Endothelial cell of umbilical vein (primary cell): Measurements from ENCODE around the gene LHFPL4. TPM values are rescaled to one million over a fixed set of nuclear protein-coding genes. Genes with fewer than 3 reads are reported as not detected.

Source experiments
- BruUV-seq: library from RNA; stranded (reverse); fragments of 400-500 nt; replicated peaks from 2 replicates; lab custom pipeline; 2021; lab: Mats Ljungman, UMichigan
- CTCF ChIA-PET: fragments of 300-600, 350-600 bp; sonication (Branson Sonifier 250); formaldehyde crosslinking; loops from one replicate; lab custom pipeline; 2021; ENCODE audit warnings: antibody characterized with exemption, inconsistent platforms; lab: Charles Lee
- POLR2A ChIA-PET: fragments of 300-600, 350-600 bp; sonication (Branson Sonifier 250); formaldehyde crosslinking; loops from one replicate; lab custom pipeline; 2021; ENCODE audit warnings: antibody characterized with exemption, inconsistent platforms; lab: Charles Lee
- DNase-seq: peaks from one replicate; pipeline ENCODE4 v3.0.0-alpha.2; 2011; ENCODE audit warnings: low read depth, low spot score
- FAIRE-seq: peaks from 2 replicates; lab custom pipeline; 2011; peaks lifted over from hg19 to GRCh38; lab: Jason Lieb, UNC
- H2AFZ ChIP-seq: 2 replicates; pipeline ENCODE4 v1.6.0; 2012; ENCODE audit warnings: low read depth, low read length, control low read depth, inconsistent platforms
- H3K27ac ChIP-seq: 2 replicates; pipeline ENCODE4 v1.5.1; 2011; ENCODE audit warnings: low read depth, mild to moderate bottlenecking, control low read depth, low read length, moderate library complexity; ENCODE audit not compliant: insufficient read depth
- H3K27me3 ChIP-seq, 2 experiments: 2 replicates each; pipeline versions ENCODE4 v1.6.0 to v1.6.1; 2011; ENCODE audit warnings: low read length in 2 of 2, mixed read lengths in 1 of 2; ENCODE audit not compliant: control insufficient read depth in 2 of 2, insufficient read depth in 2 of 2
- H3K36me3 ChIP-seq, 2 experiments: 2 replicates in 1 of 2; 3 replicates in 1 of 2; pipeline ENCODE4 v1.5.1; 2011; ENCODE audit warnings: low read length in 2 of 2, mild to moderate bottlenecking in 1 of 2, moderate library complexity in 1 of 2; ENCODE audit not compliant: control insufficient read depth in 2 of 2, insufficient read depth in 2 of 2; ENCODE audit errors: extremely low read depth in 1 of 2
- H3K4me1 ChIP-seq: 3 replicates; pipeline ENCODE4 v1.5.1; 2011; ENCODE audit warnings: mild to moderate bottlenecking, low read length; ENCODE audit not compliant: control insufficient read depth, insufficient read depth; ENCODE audit errors: extremely low read depth
- H3K4me2 ChIP-seq: 2 replicates; pipeline ENCODE4 v1.6.1; 2011; ENCODE audit warnings: low read length, control low read depth, mixed read lengths; ENCODE audit not compliant: insufficient read depth
- H3K4me3 ChIP-seq, 3 experiments: fragments of 200-600 bp in 1 of 3; sonication (generic), shearing (Covaris generic) in 1 of 3; replicated peaks in 1 of 3; 2 replicates each; pipeline ENCODE4 v1.5.1; 2011 to 2016; ENCODE audit warnings: control low read depth in 3 of 3, low read length in 3 of 3, mild to moderate bottlenecking in 2 of 3, inconsistent platforms in 1 of 3, low read depth in 1 of 3, moderate library complexity in 1 of 3; ENCODE audit not compliant: insufficient read depth in 1 of 3
- H3K79me2 ChIP-seq: 2 replicates; pipeline ENCODE4 v1.6.0; 2012; ENCODE audit warnings: low read length, inconsistent platforms; ENCODE audit not compliant: control insufficient read depth, insufficient read depth
- H3K9ac ChIP-seq: replicated peaks from 2 replicates; pipeline ENCODE3; 2011; ENCODE audit warnings: low read length, control low read depth; ENCODE audit not compliant: insufficient read depth; ENCODE audit errors: extremely low read depth
- H3K9me1 ChIP-seq: replicated peaks from 3 replicates; pipeline ENCODE4 v1.6.0; 2011; ENCODE audit warnings: mild to moderate bottlenecking, low read length; ENCODE audit not compliant: control insufficient read depth, insufficient read depth; ENCODE audit errors: extremely low read depth
- H3K9me3 ChIP-seq: replicated peaks from 2 replicates; pipeline ENCODE4 v1.5.1; 2012; ENCODE audit warnings: low read length, inconsistent platforms; ENCODE audit not compliant: control insufficient read depth, insufficient read depth
- H4K20me1 ChIP-seq: replicated peaks from 2 replicates; pipeline ENCODE3; 2011; ENCODE audit warnings: mild to moderate bottlenecking, low read length; ENCODE audit not compliant: control insufficient read depth, insufficient read depth; ENCODE audit errors: extremely low read depth
- CTCF ChIP-seq, 2 donors: IDR thresholded peaks; 1 replicate in 1 of 2; 2 replicates in 1 of 2; pipeline ENCODE4 v1.5.1; 2011; ENCODE audit warnings: low read length in 2 of 2, mild to moderate bottlenecking in 2 of 2, moderate library complexity in 2 of 2, control low read depth in 1 of 2, inconsistent platforms in 1 of 2, low read depth in 1 of 2; ENCODE audit not compliant: insufficient read depth in 1 of 2; ENCODE audit errors: extremely low read depth in 1 of 2
- EZH2 ChIP-seq: IDR thresholded peaks from 2 replicates; pipeline ENCODE4 v1.6.1; 2012; ENCODE audit warnings: borderline replicate concordance, low read depth, mild to moderate bottlenecking, moderate library complexity, low read length, inconsistent platforms; ENCODE audit not compliant: severe bottlenecking
- FOS ChIP-seq: IDR thresholded peaks from 2 replicates; pipeline ENCODE4 v1.6.1; 2011; ENCODE audit warnings: mild to moderate bottlenecking, low read length, moderate library complexity, borderline replicate concordance; ENCODE audit not compliant: insufficient read depth
- GATA2 ChIP-seq: IDR thresholded peaks from 2 replicates; pipeline ENCODE4 v1.7.0; 2011; ENCODE audit warnings: low read depth, mild to moderate bottlenecking, moderate library complexity, mixed read lengths, low read length; ENCODE audit not compliant: insufficient read length, insufficient read depth
- JUN ChIP-seq: IDR thresholded peaks from 2 replicates; pipeline ENCODE4 v1.6.1; 2011; ENCODE audit warnings: borderline replicate concordance, low read depth; ENCODE audit not compliant: insufficient read length, insufficient read depth
- MAX ChIP-seq: IDR thresholded peaks from 2 replicates; pipeline ENCODE4 v1.6.1; 2011; ENCODE audit not compliant: insufficient read depth, insufficient read length
- MYC ChIP-seq: IDR thresholded peaks from one replicate; pipeline ENCODE4 v1.6.1; 2011; ENCODE audit warnings: mild to moderate bottlenecking, low read depth, low read length
- POLR2A ChIP-seq: IDR thresholded peaks from 2 replicates; pipeline ENCODE4 v1.6.1; 2012; ENCODE audit warnings: low read depth, mild to moderate bottlenecking, control low read depth, low read length
- POLR2AphosphoS5 ChIP-seq: IDR thresholded peaks from 2 replicates; pipeline ENCODE4 v1.6.1; 2012; ENCODE audit warnings: low read depth, mild to moderate bottlenecking, control low read depth, low read length, moderate library complexity; ENCODE audit not compliant: insufficient read depth
- dilution Hi-C: fragments of 300-500 bp; cut with MboI; formaldehyde crosslinking; loops from one replicate; pipeline ENCODE4 v1.15.0; 2019; ENCODE audit warnings: low sequenced_read_pairs; ENCODE audit not compliant: extremely low pct_ligation_motif_present
- intact Hi-C: fragments of 100-400 bp; cut with micrococcal nuclease; formaldehyde crosslinking; loops from one replicate; pipeline ENCODE4 v1.10.0; 2022
- polyA plus RNA-seq, 4 experiments: library from polyadenylated mRNA; depleted of rRNA in 3 of 4; stranded (reverse) in 3 of 4; unstranded in 1 of 4; fragments of >200 nt; gene quantifications; 2 replicates each; pipeline versions ENCODE4 v1.2.1 to v1.2.3, GENCODE V29; 2011 to 2012; ENCODE audit warnings: missing spikeins in 1 of 4
- total RNA-seq: library from RNA; stranded (reverse); gene quantifications from 2 replicates; pipeline ENCODE4 v1.2.3, GENCODE V29; 2021

Gene LHFPL4
- total and polyA plus RNA-seq, 2 donors (not counting 3 experiments of a cell fraction or from before 2014, with no cell fraction given): not detected

DNA sequence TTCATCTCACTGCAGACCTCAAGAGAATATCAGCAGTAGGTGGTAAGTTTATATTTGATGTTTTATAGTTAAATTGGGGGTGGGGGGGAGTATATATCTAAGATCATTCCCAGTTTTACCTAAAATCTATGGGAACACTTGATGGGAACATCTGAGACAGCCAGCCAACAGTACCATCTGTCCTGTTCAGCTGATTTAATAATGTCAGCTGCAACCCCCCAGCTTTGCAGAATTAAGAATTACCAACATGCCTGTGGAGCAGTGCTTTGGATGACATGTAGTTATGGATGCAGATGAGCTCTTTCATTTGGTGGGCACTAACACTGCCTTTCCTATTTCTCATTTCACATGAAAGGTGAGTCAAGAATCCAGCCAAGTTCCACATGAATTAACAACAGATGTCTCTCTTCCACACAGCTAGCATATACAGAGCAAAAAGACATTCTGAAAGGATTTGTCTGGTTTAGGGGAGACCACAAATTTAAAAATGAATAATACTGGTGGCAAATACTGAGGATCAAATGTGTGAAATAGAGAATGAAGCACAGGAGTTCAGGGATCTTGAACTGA, 80.0 kb downstream of the LHFPL4 start:
- Histone ChIP-seq H3K27ac (no peak overlapping the region), H4K20me1 (no peaks in the 10 kb centered on the region), H3K4me1 (no peaks in the 10 kb centered on the region), H3K4me2 (no peak overlapping the region), H3K9me3 (no peaks in the 10 kb centered on the region), H3K36me3 (peaks cover 50 to 55% of the 10 kb centered on the region in 2 experiments), H3K9me1 (no peaks in the 10 kb centered on the region), H3K9ac (no peak overlapping the region), H2AFZ (no peak overlapping the region), H3K27me3 (no peaks in the 10 kb centered on the region), H3K79me2 (peaks cover 17% of the 10 kb centered on the region), H3K4me3 (no peak overlapping the region)
- dilution Hi-C loops (no loop called here), intact Hi-C loops (no loop called here)
- ChIA-PET CTCF (no interaction called here), POLR2A (no interaction called here)
- no peak for FAIRE-seq
- no TSS peak for BruUV-seq
- DNase-seq: no peak
- TF ChIP-seq MYC: no peak
- no peak for TF ChIP-seq GATA2
- TF ChIP-seq CTCF (IDR thresholded peaks at IDR 0.05; ENCODE audit: extremely low read depth in 1 of 2, insufficient read depth in 1 of 2, low read depth in 1 of 2, low read length in 2 of 2): no peak
- no peak for TF ChIP-seq EZH2
- no peak for TF ChIP-seq POLR2AphosphoS5
- TF ChIP-seq MAX: no peak
- TF ChIP-seq FOS: no peak
- TF ChIP-seq JUN: no peak
- no peak for TF ChIP-seq POLR2A
